Stimulated activated CD8-positive, alpha-beta memory T cell treated with anti-CD3 and anti-CD28 coated beads, Interleukin-4, amount 100 ng/mL, for 48 hours (primary cell): ENCODE data around the gene MCTP1.

ENCODE experiments used
- DNase-seq: peaks from one replicate; pipeline ENCODE4 v3.0.0-alpha.2; 2020

The MCTP1 gene

GRCh38 chr5:94690778-94691177 is 594.1 kb downstream of the MCTP1 start:
- no peak for DNase-seq

GRCh38 chr5:94689908-94690307 is 595.0 kb downstream of the MCTP1 start:
- DNase-seq: no peak

- no peak for DNase-seq
Observed at GRCh38 chr5:94682814-94683520, 601.9 kb downstream of the MCTP1 start.

- no peak for DNase-seq
Observed at GRCh38 chr5:94675965-94676618, 608.8 kb downstream of the MCTP1 start.

GRCh38 chr5:94674490-94675382 is 610.2 kb downstream of the MCTP1 start:
- DNase-seq: no peak

GRCh38 chr5:94672746-94673145 is 612.1 kb downstream of the MCTP1 start:
- no peak for DNase-seq

GRCh38 chr5:94670726-94671125 is 614.2 kb downstream of the MCTP1 start:
- no peak for DNase-seq

GRCh38 chr5:94667937-94668336 is 617.0 kb downstream of the MCTP1 start:
- DNase-seq: no peak

GRCh38 chr5:94661086-94661485 is 623.8 kb downstream of the MCTP1 start:
- no peak for DNase-seq

GRCh38 chr5:94660506-94660905 is 624.4 kb downstream of the MCTP1 start:
- DNase-seq: no peak

GRCh38 chr5:94658272-94658671 is 626.6 kb downstream of the MCTP1 start:
- no peak for DNase-seq
